Nephron progenitor cell (in vitro differentiated cells): ENCODE measurements around the gene PTPRA.

Experiments used
- DNase-seq: peaks from one replicate; pipeline ENCODE4 v3.0.0; 2021
- H3K27ac Mint-ChIP-seq: 2 replicates; pipeline ENCODE4 v1.8.0; 2021; ENCODE audit warnings: mild to moderate bottlenecking, moderate library complexity, mixed read lengths
- H3K27me3 Mint-ChIP-seq: 2 replicates; pipeline ENCODE4 v1.8.0; 2021; ENCODE audit warnings: mild to moderate bottlenecking, low read depth, mixed read lengths; ENCODE audit not compliant: poor library complexity
- H3K36me3 Mint-ChIP-seq: 2 replicates; pipeline ENCODE4 v1.8.0; 2021; ENCODE audit warnings: low read depth, mixed read lengths
- H3K4me1 Mint-ChIP-seq: 2 replicates; pipeline ENCODE4 v1.8.0; 2021; ENCODE audit warnings: mixed read lengths
- H3K4me3 Mint-ChIP-seq: 2 replicates; pipeline ENCODE4 v1.8.0; 2021; ENCODE audit warnings: mild to moderate bottlenecking, moderate library complexity, mixed read lengths
- H3K9me3 Mint-ChIP-seq: 2 replicates; pipeline ENCODE4 v1.8.0; 2021; ENCODE audit warnings: mild to moderate bottlenecking, moderate library complexity, mixed read lengths
- TF ChIP-seq, protein P1 (sequence below): fragments of 200-600 bp; sonication (generic); IDR thresholded peaks from 2 replicates; pipeline ENCODE4 v1.5.0; 2021; ENCODE audit warnings: antibody characterized with exemption

Gene PTPRA

DNA sequence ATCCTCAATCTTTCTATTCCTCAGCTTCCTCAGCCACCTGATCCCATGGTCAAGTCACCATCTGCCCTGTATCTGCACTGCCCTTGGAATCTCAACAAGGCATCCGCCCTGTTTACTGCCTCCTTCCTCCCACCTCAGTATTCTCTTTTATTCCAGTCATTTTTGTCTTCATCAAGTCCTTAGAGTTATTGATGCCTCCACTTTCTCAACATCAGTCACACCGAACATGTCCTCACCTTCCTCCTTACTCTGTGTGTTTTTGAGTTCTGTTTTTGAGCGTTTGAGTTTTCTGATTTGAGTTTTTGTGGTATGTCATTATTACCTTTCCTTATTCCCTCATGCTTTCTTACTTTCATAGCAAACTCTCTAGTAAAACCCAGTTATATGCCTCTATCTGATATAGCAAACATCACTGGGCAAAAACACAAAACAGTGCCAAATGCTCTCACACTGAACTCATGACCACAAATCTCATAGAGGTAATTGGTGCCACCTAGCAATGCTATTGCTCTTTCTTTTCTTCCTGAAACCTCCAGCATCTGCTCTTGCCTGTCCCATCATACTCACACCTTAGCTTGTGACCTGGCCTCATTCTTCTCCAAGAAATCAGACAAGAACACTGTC is 158.4 kb downstream of the PTPRA start:
- Mint-ChIP-seq H3K4me1 (no peaks in the 10 kb centered on the region), H3K36me3 (peaks cover 46% of the 10 kb centered on the region), H3K27me3 (no peaks in the 10 kb centered on the region), H3K9me3 (no peaks in the 10 kb centered on the region), H3K27ac (no peak overlapping the region), H3K4me3 (no peak overlapping the region)
- no peak for DNase-seq
- TF ChIP-seq, protein P1, sequence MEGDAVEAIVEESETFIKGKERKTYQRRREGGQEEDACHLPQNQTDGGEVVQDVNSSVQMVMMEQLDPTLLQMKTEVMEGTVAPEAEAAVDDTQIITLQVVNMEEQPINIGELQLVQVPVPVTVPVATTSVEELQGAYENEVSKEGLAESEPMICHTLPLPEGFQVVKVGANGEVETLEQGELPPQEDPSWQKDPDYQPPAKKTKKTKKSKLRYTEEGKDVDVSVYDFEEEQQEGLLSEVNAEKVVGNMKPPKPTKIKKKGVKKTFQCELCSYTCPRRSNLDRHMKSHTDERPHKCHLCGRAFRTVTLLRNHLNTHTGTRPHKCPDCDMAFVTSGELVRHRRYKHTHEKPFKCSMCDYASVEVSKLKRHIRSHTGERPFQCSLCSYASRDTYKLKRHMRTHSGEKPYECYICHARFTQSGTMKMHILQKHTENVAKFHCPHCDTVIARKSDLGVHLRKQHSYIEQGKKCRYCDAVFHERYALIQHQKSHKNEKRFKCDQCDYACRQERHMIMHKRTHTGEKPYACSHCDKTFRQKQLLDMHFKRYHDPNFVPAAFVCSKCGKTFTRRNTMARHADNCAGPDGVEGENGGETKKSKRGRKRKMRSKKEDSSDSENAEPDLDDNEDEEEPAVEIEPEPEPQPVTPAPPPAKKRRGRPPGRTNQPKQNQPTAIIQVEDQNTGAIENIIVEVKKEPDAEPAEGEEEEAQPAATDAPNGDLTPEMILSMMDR = no peak

DNA sequence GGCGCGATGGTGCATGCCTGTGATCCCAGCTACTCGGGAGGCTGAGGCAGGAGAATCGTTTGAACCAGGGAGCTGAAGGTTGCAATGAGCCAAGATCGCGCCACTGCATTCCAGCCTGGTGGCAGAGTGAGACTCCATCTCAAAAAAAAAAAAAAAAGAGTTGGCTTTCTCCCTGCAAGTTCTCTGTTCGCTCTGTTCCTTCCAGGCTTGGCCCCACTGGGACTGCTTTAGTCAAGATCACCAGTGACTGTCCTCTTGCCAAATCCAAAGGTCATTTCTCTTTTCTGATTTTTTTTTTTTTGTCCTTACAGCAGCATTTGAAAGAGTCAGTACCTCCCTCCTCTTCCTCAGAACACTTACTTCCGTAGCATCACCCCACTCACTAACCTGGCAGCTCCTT is 159.3 kb downstream of the PTPRA start:
- TF ChIP-seq, protein P1 = no peak
- Mint-ChIP-seq H3K27me3 (no peaks in the 10 kb centered on the region), H3K9me3 (no peaks in the 10 kb centered on the region), H3K27ac (no peak overlapping the region), H3K4me3 (no peak overlapping the region), H3K4me1 (peaks cover 4% of the 10 kb centered on the region), H3K36me3 (peaks cover 38% of the 10 kb centered on the region)
- DNase-seq = no peak

DNA sequence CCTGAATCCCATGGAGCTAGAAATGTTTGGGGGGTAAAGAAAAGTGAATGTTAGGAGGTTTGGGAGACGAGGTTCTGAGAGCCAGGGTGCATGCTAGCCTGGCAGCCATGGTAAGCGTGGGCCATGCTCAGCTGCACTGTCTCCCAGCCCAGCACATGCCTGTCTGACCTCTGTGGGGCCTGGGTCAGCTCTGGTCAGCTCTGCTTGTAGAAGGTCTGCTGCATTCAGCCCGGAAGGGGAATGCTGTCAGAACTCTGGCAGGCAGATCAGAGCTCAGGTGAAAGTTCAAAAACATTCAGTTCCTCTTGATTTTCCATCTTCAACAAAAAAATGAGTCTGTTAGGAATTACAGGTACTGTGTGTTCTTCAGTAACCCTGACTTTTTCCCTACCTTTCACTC is 164.4 kb downstream of the PTPRA start:
- no peak overlapping the region for H3K4me3 Mint-ChIP-seq
- peaks cover 48% of the 10 kb centered on the region for H3K36me3 Mint-ChIP-seq
- H3K27ac Mint-ChIP-seq = no peak overlapping the region
- H3K9me3 Mint-ChIP-seq = no peaks in the 10 kb centered on the region
- TF ChIP-seq, protein P1 = no peak
- no peak for DNase-seq
- H3K27me3 Mint-ChIP-seq = no peaks in the 10 kb centered on the region
- H3K4me1 Mint-ChIP-seq = peaks cover 43% of the 10 kb centered on the region

DNA sequence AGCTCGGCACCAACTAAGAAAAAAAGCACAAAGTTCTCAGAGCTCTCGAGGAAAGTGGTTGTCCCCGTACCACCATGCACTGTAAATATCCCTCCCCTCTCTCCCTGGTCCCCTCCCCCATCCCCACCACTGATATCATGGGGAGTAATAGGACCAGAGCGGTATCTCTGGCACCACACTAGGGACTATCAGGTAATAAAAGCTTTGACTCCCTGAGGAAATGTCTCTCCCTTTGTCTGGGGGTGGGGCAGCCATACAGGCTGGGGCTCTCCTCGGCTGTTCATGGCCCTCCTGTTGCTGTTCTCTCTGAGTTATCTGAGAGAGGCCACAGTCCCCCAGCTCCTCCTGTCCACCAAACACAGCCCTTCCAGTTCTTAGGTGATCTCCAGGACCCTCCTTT is 165.2 kb downstream of the PTPRA start:
- H3K9me3 Mint-ChIP-seq = no peaks in the 10 kb centered on the region
- peaks cover 48% of the 10 kb centered on the region for H3K36me3 Mint-ChIP-seq
- peaks cover 51% of the 10 kb centered on the region for H3K4me1 Mint-ChIP-seq
- H3K27ac Mint-ChIP-seq = peak overlapping the region; percentile 87
- H3K4me3 Mint-ChIP-seq = no peak overlapping the region
- TF ChIP-seq, protein P1 = no peak
- DNase-seq = no peak
- H3K27me3 Mint-ChIP-seq = no peaks in the 10 kb centered on the region

DNA sequence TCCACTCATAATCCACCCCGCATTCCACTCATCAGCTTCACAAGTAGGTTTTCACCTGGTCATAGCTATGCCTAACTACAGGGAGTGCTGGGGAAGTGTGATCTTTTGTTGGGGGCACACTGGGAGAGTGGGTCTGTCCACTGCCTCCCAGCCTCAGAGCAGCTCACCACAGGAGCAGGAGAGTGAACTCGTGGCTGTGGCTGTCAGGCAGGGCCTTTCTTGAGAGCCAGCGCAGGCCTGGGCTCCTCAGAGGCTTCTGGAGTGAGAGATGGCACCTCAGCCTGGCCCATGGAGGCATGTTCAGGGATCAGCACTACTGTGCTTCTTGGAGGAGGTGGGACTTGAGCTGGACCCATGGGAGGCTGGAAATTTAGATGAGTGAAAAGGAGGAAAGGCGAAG is 166.1 kb downstream of the PTPRA start:
- no peak for DNase-seq
- no peaks in the 10 kb centered on the region for H3K27me3 Mint-ChIP-seq
- TF ChIP-seq, protein P1 = no peak
- no peaks in the 10 kb centered on the region for H3K9me3 Mint-ChIP-seq
- H3K27ac Mint-ChIP-seq = peak overlapping the region; percentile 34
- peak overlapping the region; percentile 39 for H3K4me3 Mint-ChIP-seq
- peaks cover 48% of the 10 kb centered on the region for H3K36me3 Mint-ChIP-seq
- H3K4me1 Mint-ChIP-seq = peaks cover 60% of the 10 kb centered on the region

DNA sequence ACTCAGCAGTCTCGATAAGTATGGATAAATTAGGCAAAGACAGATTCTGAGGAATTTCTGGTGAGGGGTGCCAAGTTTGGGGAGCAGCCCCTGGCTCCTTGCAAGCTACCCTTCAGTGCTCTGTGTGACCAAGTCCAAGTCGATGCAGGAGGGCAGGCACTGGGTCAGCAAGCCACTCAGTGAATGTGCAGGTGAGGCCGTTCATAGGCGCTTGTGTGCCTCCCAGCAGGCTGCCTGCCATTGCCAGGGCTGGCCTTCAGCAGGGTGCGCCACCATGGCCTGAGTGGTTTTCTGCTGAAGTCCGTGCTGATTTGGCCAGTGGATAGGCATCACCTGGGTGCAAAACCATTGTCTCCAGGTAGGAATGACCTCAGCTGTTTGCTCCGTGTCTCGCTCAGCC is 166.8 kb downstream of the PTPRA start:
- H3K36me3 Mint-ChIP-seq = peaks cover 41% of the 10 kb centered on the region
- TF ChIP-seq, protein P1 = no peak
- peaks cover 64% of the 10 kb centered on the region for H3K4me1 Mint-ChIP-seq
- peak overlapping the region; percentile 72 for H3K27ac Mint-ChIP-seq
- DNase-seq = no peak
- H3K4me3 Mint-ChIP-seq = no peak overlapping the region
- H3K9me3 Mint-ChIP-seq = no peaks in the 10 kb centered on the region
- H3K27me3 Mint-ChIP-seq = no peaks in the 10 kb centered on the region
